ENCODE measurements around the gene ZFP64.
A peak's percentile ranks its signal among the peaks of the same experiment; 100 is the strongest.

The ZFP64 gene

DNA sequence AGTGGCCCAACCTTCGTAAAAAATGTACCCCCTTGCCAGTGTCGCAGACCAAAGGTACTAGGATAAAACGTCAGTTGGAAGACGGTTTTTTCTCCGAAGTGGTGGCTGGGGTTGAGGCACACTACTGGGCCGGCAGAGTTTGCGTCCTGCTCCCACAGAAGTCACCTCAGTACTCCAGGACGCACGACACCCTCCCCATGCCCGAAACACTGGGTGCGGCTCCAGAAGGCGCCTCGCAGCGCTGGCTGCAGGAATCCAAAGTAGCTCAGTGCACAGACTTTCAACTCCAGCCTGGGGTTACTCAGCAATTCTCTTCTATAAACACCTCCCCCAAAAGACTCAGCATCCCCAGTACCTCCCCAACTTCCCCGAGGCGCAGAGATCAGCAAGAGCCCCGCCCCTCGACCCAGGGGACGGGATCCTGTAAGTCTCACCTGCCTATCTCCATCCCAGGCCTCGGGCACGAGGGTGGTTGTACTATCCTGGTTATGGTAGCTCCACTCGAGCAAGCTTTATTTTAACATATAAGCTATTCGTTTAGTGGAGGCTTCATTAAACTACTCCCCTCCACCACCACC, 88.2 kb downstream of the ZFP64 start:
- DNase-seq: peak; percentile 3

DNA sequence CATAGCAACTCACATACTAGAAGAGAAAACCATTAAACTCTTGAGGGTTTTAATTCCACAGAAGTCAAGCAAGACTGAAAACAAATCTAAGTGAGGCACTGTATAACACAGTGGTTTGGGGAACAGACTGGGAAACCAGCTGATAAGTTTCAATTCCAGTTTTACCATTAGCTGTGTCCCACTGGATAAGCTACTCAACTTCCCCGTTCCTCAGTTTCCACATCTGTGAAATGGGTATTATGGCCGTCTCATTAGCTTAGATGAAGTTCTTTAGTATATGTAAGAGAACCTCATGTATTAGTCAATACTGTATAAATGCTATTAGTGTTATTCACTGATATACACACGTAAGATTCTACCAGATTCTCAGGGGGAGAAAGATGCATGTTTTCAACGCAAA, 89.0 kb downstream of the ZFP64 start:
- no peak for DNase-seq

DNA sequence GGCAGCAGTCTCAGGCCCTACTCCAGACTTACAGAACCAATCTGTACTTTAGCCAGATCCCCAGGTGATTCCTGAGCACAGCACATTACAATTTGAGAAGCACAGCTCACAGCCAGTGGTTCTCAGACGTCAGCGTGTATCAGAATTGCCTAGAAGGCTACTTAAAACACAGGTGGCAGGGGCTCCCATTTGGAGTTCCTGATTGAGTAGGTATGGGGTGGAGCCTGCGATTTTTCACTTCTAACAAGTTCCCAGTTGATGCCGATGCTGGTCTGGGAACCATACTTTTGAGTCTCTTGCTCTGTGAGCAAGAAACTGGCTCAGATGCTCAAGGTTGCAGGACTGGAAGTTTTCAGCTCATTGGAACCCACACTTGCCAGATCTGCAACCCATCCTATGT, 89.5 kb downstream of the ZFP64 start:
- no peak for DNase-seq
